HG03159 (cell line): ENCODE data around the gene PPP1R3D.
"Not testable (repeated sequence)": the region's sequence is repeated elsewhere in the genome, so short reads cannot be mapped to it uniquely, and the experiment has no call there.

Experiments
- ATAC-seq: cut with Tn5 transposase; IDR thresholded peaks from one replicate; pipeline ENCODE4 v1.9.1; 2021; ENCODE audit warnings: mild to moderate bottlenecking, moderate library complexity; ENCODE audit not compliant: unreplicated experiment

The PPP1R3D gene, protein sequence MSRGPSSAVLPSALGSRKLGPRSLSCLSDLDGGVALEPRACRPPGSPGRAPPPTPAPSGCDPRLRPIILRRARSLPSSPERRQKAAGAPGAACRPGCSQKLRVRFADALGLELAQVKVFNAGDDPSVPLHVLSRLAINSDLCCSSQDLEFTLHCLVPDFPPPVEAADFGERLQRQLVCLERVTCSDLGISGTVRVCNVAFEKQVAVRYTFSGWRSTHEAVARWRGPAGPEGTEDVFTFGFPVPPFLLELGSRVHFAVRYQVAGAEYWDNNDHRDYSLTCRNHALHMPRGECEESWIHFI

DNA sequence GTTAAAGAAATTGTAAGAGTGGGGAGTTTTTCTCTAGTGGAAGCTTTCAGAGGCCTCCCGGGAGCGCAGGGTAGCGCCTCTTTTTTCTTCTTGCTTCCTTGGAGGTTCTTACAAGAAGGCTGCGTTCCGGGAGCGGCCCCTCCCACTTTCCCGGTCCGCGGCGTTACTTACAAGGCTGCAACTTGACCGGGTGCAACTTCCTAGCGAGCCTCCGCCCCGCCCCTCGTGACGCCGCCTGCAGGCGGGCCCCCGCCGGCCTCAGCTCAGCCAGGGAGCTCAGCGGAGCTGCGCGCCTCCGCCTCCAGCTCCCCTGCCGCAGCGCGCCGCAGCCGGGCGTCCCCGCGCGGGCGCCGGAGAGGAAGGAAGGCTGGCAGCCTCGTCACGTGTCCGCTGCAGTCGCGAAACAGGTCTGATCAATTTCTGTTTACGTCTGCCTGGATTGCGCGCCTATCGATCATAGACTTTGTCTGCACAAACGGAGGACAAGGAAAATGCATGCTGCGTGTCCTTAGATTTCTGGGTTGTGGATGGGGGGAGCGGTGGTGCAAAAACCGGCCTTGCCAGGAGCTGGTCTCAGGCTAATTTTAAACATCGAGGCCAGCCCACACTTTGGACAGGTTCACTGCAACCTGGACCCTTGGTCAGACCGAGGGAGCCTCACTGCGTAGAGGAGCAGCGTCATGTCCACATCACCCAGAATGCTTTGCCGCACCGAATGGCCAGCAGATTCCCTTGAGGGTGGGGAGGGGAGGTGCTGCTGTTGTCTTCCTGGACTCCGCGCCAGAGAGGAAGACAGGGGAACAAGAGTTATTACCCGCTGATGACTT is at the start of gene PPP1R3D, which contains the start of gene FAM217B:
TSS of gene PPP1R3D (minus strand) at position 177 of the 827 bp plus-strand sequence. CDS start 374 bp downstream, outside the sequence.
TSS of gene FAM217B (plus strand) at position 261 of the 827 bp plus-strand sequence. CDS start 3,555 bp downstream, outside the sequence.
- ATAC-seq, result peak; percentile 93

DNA sequence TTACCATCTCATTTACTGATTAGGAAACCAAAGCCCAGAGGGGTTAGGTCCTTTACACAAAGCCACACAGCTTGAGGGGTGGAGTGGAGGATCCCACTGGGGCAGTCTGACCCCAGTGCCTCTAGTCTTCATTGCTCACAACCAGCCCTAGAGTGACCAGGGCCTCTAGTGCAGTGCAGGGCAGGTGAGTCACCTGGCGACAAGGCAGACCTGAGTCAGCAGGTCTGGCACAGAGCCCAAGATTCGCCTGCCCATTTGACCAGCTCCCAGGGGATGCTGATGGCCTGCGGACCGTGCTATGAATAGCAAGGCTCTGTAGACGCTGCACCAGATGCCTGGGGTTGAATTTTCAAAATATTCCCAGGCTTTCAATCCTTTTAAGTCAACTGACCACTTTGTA is 48.0 kb upstream of the PPP1R3D start:
- no peak for ATAC-seq

DNA sequence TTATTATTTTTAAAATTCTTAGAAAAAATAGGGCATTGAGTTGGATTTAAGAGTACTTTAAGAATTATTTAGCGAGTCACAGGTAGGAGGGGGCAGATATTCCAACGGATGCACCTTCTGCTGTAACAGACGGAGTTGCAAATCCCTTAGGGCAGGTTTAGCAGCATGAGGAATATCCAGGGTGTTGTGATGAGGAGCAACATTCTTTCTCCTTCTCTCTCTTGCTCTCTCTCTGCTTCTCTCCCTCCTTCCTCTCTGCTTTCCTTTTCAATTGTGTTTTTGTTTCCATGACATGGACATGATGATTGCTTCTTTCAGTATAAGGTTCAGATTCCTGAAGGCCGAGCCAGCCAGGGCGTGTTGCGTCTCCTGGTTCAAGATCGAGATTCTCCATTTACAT is 47.0 kb upstream of the PPP1R3D start:
- ATAC-seq, result no peak

DNA sequence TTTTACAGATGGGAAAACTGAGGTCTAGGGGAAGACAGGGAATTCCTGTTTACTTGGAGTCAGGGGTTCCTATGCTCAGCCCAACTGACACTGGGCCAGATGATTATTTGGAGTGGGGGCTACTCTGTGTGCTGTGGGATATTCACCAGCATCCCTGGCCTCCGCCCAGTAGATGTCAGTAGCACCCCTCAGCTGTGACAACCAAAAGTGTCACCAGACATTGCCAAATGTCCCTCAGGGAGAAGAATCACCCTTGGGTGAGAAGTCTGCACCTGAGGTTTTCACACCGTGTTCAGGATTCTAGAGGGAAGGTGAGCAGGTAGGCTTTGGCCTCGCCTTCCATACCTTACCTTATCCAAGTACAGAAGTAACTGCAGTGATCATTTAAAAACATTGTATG is 45.8 kb upstream of the PPP1R3D start:
- no peak for ATAC-seq

DNA sequence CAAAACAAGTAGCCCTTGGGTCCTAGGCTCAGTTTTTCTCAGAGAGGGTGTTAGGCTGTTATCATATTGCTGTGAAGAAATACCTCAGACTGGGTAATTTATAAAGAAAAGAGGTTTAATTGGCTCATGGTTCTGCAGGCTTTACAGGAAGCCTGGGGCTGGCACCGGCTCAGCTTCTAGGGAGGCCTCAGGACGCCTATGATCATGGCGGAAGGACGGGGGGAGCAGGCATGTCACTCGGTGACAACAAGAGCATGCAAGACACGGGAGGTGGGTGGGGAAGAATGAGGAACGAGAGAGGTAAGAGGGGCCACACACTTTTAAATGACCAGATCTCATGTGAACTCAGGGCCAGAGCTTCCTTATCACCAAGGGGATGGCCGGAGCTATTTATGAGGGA is 45.1 kb upstream of the PPP1R3D start:
- ATAC-seq, result no peak

DNA sequence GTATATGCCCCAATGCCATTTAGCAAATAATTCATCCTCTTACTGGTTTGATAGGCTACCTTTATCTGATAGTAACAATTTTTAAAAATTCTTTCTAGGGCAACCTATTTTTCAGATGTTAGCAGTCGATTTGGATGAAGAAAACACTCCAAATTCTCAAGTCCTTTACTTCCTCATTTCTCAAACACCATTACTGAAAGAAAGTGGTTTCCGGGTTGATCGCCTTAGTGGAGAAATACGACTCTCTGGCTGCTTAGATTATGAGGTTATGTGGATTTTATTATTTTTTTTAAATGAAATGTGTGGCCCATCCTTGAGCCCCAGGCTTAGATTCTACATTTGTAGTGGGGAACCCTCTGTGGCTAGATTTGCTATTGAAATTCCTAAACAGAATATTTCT is 44.4 kb upstream of the PPP1R3D start:
- ATAC-seq, result no peak

DNA sequence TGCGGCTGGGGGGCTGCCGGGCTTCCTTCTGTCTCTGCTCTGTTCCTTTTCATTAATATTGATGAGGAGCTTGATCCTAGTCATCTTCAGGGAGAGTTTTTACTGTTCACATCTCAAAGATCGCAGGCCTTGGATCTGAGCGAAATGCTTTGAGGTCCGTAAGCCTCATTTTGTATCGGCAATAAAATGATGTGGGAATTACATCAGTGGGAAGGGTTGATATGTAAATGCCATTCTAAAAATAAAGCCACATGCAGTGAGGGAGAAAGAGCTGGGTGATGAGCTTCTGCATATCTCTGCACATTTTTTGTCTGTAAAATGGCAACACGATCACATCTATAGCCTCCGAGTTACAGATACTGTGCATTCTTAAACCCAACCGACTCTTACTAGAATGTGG is 43.0 kb upstream of the PPP1R3D start:
- no peak for ATAC-seq

DNA sequence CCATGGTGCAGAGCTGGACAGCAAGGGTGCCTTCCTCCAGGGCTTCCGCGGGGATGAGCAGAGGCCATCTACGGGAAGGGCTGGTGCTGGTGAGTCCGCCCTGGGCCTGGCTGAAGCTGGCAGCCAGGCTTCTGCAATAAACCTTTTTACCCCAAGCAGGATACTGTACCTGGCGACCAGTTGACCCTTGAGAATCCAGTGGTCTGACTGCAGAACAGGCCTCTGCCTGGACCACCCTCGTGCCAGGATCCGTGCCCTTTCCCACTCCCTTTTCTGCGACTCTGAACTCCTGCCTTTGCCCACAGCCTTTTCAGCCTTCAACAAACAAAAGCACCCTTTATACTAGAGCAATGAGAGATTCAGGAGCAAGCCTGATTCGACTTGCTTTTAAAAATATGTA is 37.0 kb upstream of the PPP1R3D start:
- ATAC-seq, result no peak

DNA sequence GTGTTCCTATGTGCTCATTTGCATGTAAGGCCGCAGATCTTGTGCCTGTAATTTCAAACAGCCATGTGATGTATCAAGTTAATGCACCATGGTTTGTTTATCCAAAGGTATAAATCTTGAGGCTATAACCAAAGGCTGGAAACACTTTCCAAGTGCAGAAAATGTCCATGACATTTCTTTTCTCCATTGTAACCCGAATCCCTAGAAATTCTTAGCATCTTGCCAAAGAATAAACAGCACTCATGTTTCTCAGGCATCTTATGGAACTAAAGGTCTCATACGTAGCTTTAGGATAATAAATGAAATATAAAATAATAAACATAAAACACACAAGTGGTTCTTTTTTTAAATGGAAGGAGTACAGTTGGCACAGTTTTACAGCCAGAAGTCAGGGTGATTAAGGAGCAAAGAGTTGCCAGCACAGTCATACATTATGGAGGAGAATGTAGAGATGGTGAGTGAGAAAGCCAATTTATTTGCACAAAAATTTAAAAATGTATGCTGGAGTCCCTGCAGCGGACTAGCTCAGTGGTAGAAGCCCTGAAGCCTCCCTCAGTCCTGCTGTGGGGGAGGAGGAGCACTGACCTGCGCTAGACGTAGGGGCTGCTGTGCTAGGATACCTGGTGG is 36.2 kb upstream of the PPP1R3D start:
- ATAC-seq, result no peak

DNA sequence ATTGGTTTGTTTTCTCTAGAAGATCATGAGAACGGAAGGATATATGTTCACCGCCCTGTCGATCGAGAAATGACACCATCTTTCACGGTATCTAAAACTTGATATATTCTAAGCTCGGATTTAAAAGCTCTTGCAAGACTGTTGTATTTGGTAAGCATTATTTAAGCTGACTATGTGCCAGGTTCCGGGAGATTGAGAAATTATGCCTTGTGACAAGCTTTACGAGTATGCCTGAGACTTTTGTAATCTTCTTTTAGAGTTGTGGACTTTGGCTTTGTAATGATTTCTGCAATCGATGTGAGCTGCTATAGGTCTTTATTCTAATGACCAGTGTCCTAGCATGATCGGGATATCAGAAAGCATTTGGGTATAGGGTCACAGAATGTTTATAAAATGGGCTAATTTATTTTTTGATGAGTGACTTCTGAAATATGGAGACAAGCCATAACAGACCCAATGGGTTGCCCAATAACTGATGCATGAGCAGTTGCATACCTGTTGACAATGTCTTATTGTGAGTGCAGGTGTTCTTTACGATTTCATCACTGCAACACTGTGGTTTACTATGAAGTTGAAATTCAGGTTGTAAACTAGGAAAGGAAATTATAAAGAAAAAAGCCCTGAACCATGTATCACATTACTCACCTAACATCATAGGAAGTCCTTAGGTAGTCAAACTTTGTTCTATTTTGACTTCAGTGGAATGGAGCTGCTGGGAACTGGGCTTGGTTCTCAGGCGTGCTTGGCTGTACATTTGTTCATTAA is 32.1 kb upstream of the PPP1R3D start:
- ATAC-seq, result no peak

DNA sequence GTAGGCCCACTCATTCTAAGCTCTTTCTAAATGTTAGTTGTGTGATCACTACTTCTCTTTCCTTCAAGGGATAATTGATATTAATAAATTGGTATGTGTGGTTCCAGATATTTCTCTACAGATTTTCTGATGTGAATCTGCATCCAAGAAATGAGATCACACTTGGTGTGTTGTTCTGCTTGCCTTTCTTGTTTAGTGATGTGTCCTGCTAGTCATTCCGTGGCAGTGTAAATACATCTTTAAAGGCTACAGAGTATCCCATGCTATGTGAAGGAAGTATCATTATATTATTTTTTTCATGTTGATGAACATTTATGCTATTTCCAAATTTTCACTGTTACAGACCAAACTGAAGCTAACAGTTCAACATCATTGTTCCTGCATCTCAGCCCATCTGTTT is 31.3 kb upstream of the PPP1R3D start:
- ATAC-seq, result no peak

DNA sequence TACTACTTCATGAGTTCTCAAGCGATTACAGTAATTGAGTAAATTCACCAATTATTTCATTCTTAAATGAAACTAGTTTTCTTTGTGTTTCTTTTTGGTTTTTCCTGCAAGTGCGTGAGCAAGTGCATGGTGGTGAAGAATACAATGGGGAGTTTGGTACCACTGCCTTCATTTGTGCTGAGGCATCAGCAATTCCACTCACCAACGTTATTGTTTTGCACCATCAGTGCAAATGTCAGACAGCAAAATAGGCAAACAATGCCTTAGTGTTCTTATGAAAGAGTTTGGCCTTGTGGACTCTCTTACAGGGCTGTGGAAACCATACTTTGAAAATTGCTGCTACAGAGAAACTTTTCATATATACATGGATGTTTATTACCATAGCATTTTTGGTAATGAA is 26.3 kb upstream of the PPP1R3D start:
- ATAC-seq, result no peak

DNA sequence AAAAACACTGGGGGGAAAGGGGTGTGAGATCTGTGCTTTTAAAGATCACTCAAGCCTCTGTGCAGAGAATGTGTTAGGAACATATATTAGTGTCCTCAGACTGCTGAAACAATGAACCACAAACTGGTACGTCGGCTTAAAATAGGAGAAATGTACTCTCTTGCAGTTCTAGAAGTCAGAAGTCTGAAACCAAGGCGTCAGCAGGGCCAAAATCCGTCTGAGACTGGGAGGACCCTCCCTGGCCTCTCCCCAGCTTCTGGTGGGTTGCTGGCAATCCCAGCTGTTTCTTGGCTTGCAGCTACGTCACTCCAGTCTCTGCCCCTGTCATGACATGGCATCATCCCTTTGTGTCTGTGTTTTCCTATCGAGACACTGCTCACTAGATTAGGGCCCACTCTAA is 22.1 kb upstream of the PPP1R3D start:
- no peak for ATAC-seq

DNA sequence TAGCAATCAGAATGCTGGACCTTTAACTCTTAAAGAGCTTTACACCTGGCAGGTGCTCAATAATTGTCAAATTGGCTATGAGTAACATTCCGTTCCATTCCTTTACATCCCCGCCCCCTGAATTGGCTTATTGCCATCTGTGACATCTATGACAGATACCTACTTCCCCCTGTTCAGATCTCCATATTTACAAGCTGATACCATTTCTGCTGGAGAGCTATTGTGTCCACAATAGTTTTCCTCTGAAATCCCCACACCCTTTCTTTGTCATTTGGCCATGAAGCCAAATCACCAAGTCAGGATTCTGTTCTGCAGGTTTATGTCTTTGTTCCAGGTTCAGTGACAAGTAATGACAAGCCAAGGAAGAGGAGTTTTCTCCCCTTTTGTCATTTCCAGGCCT is 21.3 kb upstream of the PPP1R3D start:
- no peak for ATAC-seq

DNA sequence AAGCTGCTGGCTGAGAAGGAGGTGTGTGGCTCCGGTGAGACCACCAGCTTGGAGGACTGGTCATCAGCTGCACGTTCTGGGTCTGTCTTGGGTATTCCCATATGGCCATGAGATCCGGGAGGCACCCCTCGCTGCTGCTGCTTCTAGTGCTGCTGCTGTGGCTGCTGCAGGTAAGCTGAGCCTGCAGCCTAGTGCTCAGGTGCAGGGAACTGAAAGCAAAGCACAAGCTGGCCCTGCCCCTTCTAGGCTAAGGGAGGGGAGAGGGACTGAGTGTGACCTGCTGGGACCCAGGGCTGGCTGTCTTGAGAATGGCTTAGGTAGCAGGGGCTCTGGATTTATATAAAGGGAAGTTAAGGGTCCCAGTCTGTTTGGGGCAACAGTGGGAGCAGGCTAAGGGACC is 18.5 kb upstream of the PPP1R3D start:
- no peak for ATAC-seq

DNA sequence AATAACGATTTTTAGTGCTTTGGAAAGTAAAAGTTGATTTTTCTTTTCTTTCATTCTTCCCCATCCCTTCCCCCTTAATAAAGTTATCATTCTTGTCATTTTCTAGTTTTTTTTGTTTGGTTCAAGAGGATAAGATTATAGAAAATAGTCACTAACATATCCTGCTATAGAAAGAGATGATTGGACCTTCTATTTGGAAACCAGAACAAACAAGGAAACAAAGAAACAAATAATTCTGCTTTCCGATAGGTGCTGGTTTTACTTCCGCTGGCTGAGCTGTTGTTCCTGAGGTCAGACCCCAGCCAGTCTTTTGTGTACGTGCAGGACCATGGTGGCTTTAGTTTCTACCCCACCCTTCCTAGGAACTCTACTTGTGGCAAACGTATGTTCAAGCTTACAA is 18.0 kb upstream of the PPP1R3D start, which contains the start of gene CDH26:
TSS of gene CDH26 (plus strand) at position 301 of the 400 bp plus-strand sequence. CDS start 304 bp downstream, outside the sequence.
- no peak for ATAC-seq

DNA sequence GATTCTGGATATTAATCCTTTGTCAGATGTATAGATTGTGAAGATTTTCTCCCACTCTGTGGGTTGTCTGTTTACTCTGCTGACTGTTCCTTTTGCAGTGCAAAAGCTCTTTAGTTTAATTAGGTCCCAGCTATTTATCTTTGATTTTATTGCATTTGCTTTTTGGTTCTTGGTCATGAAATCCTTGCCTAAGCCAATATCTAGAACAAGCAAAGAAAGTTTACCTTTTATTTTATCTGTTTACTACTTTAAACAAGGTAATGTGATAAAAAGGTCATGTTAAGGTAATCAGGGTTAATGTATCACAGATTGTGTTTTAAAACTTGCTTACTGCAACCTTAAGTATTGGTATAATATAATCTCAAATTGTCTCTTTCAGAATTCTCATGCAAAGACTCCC is 17.5 kb upstream of the PPP1R3D start:
- ATAC-seq, result not testable (repeated sequence)

DNA sequence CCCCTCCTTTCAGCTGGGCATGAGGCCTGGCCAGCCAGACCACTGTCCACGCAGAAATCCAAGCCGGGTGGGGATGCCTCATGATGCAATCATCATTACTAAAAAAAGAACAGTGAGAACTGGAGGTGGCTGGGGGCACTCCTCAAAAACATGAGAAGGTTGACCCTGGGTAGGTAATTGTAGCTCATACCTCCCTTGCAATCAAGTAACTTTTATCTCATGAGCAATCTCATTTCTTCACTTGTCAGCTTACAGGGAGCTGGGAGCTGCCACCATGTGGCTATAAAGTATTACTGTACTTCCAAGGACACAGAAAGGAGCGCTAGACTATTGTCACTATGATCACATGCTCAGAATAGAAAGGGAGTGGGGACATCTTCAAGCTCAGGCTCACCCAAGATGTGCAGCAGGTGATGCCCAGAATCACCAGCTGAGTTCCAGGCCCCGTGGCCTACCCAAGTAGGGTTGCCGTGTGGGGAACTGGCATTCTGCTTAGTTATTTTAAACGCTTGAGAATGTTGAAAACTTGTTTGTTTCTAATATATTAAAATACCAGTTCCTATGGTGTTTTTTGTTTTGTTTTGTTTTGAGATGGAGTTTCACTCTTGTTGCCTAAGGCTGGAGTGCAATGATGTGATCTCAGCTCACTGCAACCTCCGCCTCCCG is 15.2 kb upstream of the PPP1R3D start:
- ATAC-seq, result no peak

DNA sequence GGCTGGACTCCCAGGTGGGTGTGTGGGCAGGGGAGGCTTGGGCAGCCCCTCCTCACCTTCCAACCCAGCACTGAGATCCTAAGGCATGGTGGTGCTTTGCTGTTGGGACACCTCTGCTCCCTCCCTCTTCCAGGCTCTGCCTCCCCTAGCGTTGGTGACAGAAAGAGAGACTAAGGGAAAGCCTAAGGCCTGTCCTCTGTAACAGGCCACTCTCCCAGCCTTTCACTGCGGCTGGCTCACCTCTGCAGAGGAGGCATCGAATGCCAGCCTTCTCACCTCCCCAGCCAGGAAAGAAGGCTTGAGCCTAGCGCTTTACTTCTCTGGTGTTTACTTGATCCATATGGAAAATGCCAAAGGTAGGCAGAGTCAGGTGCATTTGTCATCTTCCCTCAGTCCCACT is 14.6 kb upstream of the PPP1R3D start:
- ATAC-seq, result no peak

DNA sequence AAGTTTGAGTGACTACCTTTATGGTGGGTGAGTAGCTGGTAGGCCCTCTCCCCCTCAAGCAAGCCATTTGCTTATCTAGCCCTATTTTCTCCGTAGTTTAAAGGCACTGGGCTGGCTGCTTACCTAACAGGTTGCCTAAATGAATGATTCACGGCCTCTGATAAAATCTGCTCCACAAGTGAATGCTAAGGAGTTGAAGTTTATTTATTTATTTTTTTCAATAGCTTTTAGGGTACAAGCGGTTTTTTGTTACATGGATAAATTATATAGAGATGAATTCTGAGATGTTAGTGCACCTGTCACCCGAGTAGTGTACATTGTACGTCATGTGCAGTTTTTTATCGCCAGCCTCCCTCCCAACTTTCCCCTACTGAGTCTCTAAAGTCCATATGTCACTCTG is 9.8 kb upstream of the PPP1R3D start:
- no peak for ATAC-seq
